Measurements from ENCODE around the gene MAP4K2. TPM values are rescaled to one million over a fixed set of nuclear protein-coding genes. Genes with fewer than 3 reads are reported as not detected.

The MAP4K2 gene
- total RNA-seq, 2 experiments from 2014 or later = 95.6 to 98.0 TPM

- Mint-ChIP-seq H3K27ac (peak overlapping the region; percentile 40), H3K9me3 (no peaks in the 10 kb centered on the region), H3K4me1 (peaks cover 43% of the 10 kb centered on the region), H3K36me3 (ENCODE audit: low read depth) (peaks cover 36% of the 10 kb centered on the region), H3K27me3 (no peaks in the 10 kb centered on the region), H3K4me3 (peak overlapping the region; percentile 74)
- DNase-seq = peak; percentile 48
- POLR2A ChIA-PET = interaction anchor here (1.1 to 15.7 kb wide), 6 partner anchors 9 to 369 kb away, joined by 3 to 435 read pairs (median 10); partner anchors contain the start of genes PYGM, SF1 and TM7SF2
- CTCF ChIA-PET = interaction anchor here (1.6 to 9.8 kb wide), 9 partner anchors 8 to 107 kb away, joined by 3 to 132 read pairs (median 20); partner anchors contain the start of genes PYGM and SF1
These were observed 60.7 kb downstream of the MAP4K2 start for GRCh38 chr11:64742087-64742888.

- peaks cover 44% of the 10 kb centered on the region for H3K36me3 Mint-ChIP-seq (ENCODE audit: low read depth)
- DNase-seq = no peak
- no peaks in the 10 kb centered on the region for H3K27me3 Mint-ChIP-seq
- peaks cover 38% of the 10 kb centered on the region for H3K4me1 Mint-ChIP-seq
- H3K4me3 Mint-ChIP-seq = peak overlapping the region; percentile 74
- no peaks in the 10 kb centered on the region for H3K9me3 Mint-ChIP-seq
- POLR2A ChIA-PET = interaction anchor here (1.1 to 15.7 kb wide), 4 partner anchors 8 to 45 kb away, joined by 3 to 435 read pairs (median 104); partner anchors contain the start of genes PYGM and SF1
- no peak overlapping the region for H3K27ac Mint-ChIP-seq
- CTCF ChIA-PET = interaction anchor here (1.6 to 9.8 kb wide), 4 partner anchors 7 to 53 kb away, joined by 3 to 132 read pairs (median 29); partner anchors contain the start of gene PYGM
These were observed 61.5 kb downstream of the MAP4K2 start for GRCh38 chr11:64741375-64742086.

GRCh38 chr11:64739871-64740270, 63.1 kb downstream of the MAP4K2 start:
- ChIA-PET POLR2A (interaction anchor here (10.4 to 15.7 kb wide), 2 partner anchors 23 to 35 kb away, joined by 197 to 435 read pairs; partner anchors contain the start of genes PYGM and SF1), CTCF (interaction anchor here (9.8 kb wide), 1 partner anchor 21 kb away, joined by 132 read pairs; the partner anchor contains the start of gene PYGM)
- H3K4me3 Mint-ChIP-seq = no peak overlapping the region
- H3K27me3 Mint-ChIP-seq = no peaks in the 10 kb centered on the region
- H3K36me3 Mint-ChIP-seq (ENCODE audit: low read depth) = peaks cover 57% of the 10 kb centered on the region
- H3K4me1 Mint-ChIP-seq = peaks cover 31% of the 10 kb centered on the region
- H3K9me3 Mint-ChIP-seq = no peaks in the 10 kb centered on the region
- H3K27ac Mint-ChIP-seq = no peak overlapping the region
- DNase-seq = no peak

- peaks cover 26% of the 10 kb centered on the region for H3K4me1 Mint-ChIP-seq
- no peak overlapping the region for H3K4me3 Mint-ChIP-seq
- CTCF ChIA-PET = no interaction called here
- peaks cover 66% of the 10 kb centered on the region for H3K36me3 Mint-ChIP-seq (ENCODE audit: low read depth)
- no peak for DNase-seq
- no peak overlapping the region for H3K27ac Mint-ChIP-seq
- POLR2A ChIA-PET = interaction anchor here (0.8 to 1.0 kb wide), 2 partner anchors 7 to 33 kb away, joined by 3 to 4 read pairs; partner anchors contain the start of gene RASGRP2
- H3K27me3 Mint-ChIP-seq = no peaks in the 10 kb centered on the region
- no peaks in the 10 kb centered on the region for H3K9me3 Mint-ChIP-seq
These were observed 66.4 kb downstream of the MAP4K2 start for GRCh38 chr11:64736654-64737053.

GRCh38 chr11:64735725-64736259, 67.2 kb downstream of the MAP4K2 start:
- Mint-ChIP-seq H3K4me3 (no peak overlapping the region), H3K9me3 (no peaks in the 10 kb centered on the region), H3K27me3 (no peaks in the 10 kb centered on the region), H3K4me1 (peaks cover 17% of the 10 kb centered on the region), H3K36me3 (ENCODE audit: low read depth) (peaks cover 67% of the 10 kb centered on the region), H3K27ac (no peak overlapping the region)
- POLR2A ChIA-PET = interaction anchor here (0.8 to 1.2 kb wide), 3 partner anchors 8 to 34 kb away, joined by 3 to 4 read pairs (median 4); partner anchors contain the start of gene RASGRP2
- CTCF ChIA-PET = interaction anchor here (1.2 kb wide), 1 partner anchor 47 kb away, joined by 5 read pairs; no protein-coding TSS in a partner anchor
- DNase-seq = no peak

Other genes starting within 250 kb of the MAP4K2 start
- not detected for gene SLC22A11, start 247.3 kb downstream of the MAP4K2 start, total RNA-seq
- not detected for gene SLC22A12, start 212.0 kb downstream of the MAP4K2 start, total RNA-seq
- gene NRXN2, start 80.0 kb downstream of the MAP4K2 start, total RNA-seq = under 1 TPM in 1 of 2 experiments, not detected in 1; 0.08 TPM
- 100 to 1,000 TPM; 179 to 183 TPM for gene RASGRP2, start 59.1 kb downstream of the MAP4K2 start, total RNA-seq
- 1 to 10 TPM; 3.1 to 4.0 TPM for gene PYGM, start 43.2 kb downstream of the MAP4K2 start, total RNA-seq
- 100 to 1,000 TPM; 385 to 390 TPM for gene SF1, start 24.7 kb downstream of the MAP4K2 start, total RNA-seq
- 10 to 100 TPM; 32.5 to 33.4 TPM for gene MEN1, start 7.3 kb upstream of the MAP4K2 start, total RNA-seq
- under 1 TPM; 0.65 to 0.70 TPM for gene CDC42BPG, start 41.4 kb upstream of the MAP4K2 start, total RNA-seq
- 100 to 1,000 TPM; 138 to 146 TPM for gene EHD1, start 75.4 kb upstream of the MAP4K2 start, total RNA-seq
- gene ATG2A, start 114.0 kb upstream of the MAP4K2 start, total RNA-seq = 10 to 100 TPM; 37.4 to 40.7 TPM
- gene PPP2R5B, start 121.5 kb upstream of the MAP4K2 start, total RNA-seq = 10 to 100 TPM; 19.8 to 21.1 TPM
- gene GPHA2, start 132.7 kb upstream of the MAP4K2 start, total RNA-seq = not detected
- under 1 TPM; 0.15 to 0.33 TPM for gene MAJIN, start 168.9 kb upstream of the MAP4K2 start, total RNA-seq
- gene BATF2, start 193.8 kb upstream of the MAP4K2 start, total RNA-seq = under 1 TPM; 0.30 to 0.53 TPM
- 10 to 100 TPM; 58.5 to 59.4 TPM for gene ARL2, start 210.9 kb upstream of the MAP4K2 start, total RNA-seq
- gene SNX15, start 224.2 kb upstream of the MAP4K2 start, total RNA-seq = 10 to 100 TPM; 24.3 to 24.6 TPM
- 10 to 100 TPM; 24.2 to 24.8 TPM for gene SAC3D1, start 238.0 kb upstream of the MAP4K2 start, total RNA-seq